ENCODE measurements around the gene RPS6KA5. TPM values are rescaled to one million over a fixed set of nuclear protein-coding genes. Genes with fewer than 3 reads are reported as not detected.

The RPS6KA5 gene
- total RNA-seq, 1 experiment from 2014 or later: 24.2 TPM

- Histone ChIP-seq H3K9me2 (ENCODE audit: insufficient read depth) (no peaks in the 10 kb centered on the region), H3K4me3 (replicated peaks in 1 of 2; ENCODE audit: low read depth in 1 of 2, low read length in 2 of 2) (no peak overlapping the region), H2AFZ (ENCODE audit: low read depth, low read length, poor library complexity, severe bottlenecking) (no peak overlapping the region), H3K4me2 (ENCODE audit: low read length) (no peak overlapping the region), H3K27me3 (ENCODE audit: insufficient read depth, low read length) (no peaks in the 10 kb centered on the region), H3K4me1 (ENCODE audit: control insufficient read depth in 1 of 2, insufficient read depth in 2 of 2, low read length in 2 of 2) (no peaks in the 10 kb centered on the region), H3K27ac (ENCODE audit: low read depth, low read length) (no peak overlapping the region), H3K79me2 (ENCODE audit: insufficient read depth, low read length) (no peaks in the 10 kb centered on the region), H4K20me1 (ENCODE audit: insufficient read depth) (no peaks in the 10 kb centered on the region), H3K36me3 (ENCODE audit: control insufficient read depth in 1 of 2, insufficient read depth in 2 of 2, low read length in 2 of 2) (no peaks in the 10 kb centered on the region), H3K9ac (ENCODE audit: low read length) (no peak overlapping the region), H3K9me3 (ENCODE audit: control insufficient read depth in 1 of 2, insufficient read depth in 1 of 2, low read depth in 1 of 2, low read length in 2 of 2) (no peaks in the 10 kb centered on the region)
- intact Hi-C loops (cut with micrococcal nuclease): no loop called here
- ChIA-PET RAD21 (ENCODE audit: low non-redundant PET in 1 of 2, low total read pairs in 2 of 2, uncharacterized antibody in 2 of 2, unreplicated experiment in 2 of 2) (no interaction called here), POLR2A (no interaction called here), CTCF (interaction anchor here (0.5 to 7.0 kb wide), 2 partner anchors 14 to 493 kb away, joined by 3 to 33 read pairs; no protein-coding TSS in a partner anchor)
- ATAC-seq (no peak), DNase-seq (ENCODE audit: low read depth, low spot score) (no peak)
- no peak for TF ChIP-seq EGR1 (IDR thresholded peaks at IDR 0.05; ENCODE audit: low read depth)
- TF ChIP-seq POLR2AphosphoS5 (IDR thresholded peaks at IDR 0.05; ENCODE audit: low read depth, low read length): no peak
- BruUV-seq (replicated peaks): no TSS peak
Measured at GRCh38 chr14:90890322-90891020, 170.0 kb downstream of the RPS6KA5 start.

GRCh38 chr14:90886297-90886815, 174.1 kb downstream of the RPS6KA5 start:
- Histone ChIP-seq H3K79me2 (ENCODE audit: insufficient read depth, low read length) (no peaks in the 10 kb centered on the region), H3K4me3 (replicated peaks in 1 of 2; ENCODE audit: low read depth in 1 of 2, low read length in 2 of 2) (no peak overlapping the region), H3K9me3 (ENCODE audit: control insufficient read depth in 1 of 2, insufficient read depth in 1 of 2, low read depth in 1 of 2, low read length in 2 of 2) (no peaks in the 10 kb centered on the region), H3K9me2 (ENCODE audit: insufficient read depth) (no peaks in the 10 kb centered on the region), H3K27me3 (ENCODE audit: insufficient read depth, low read length) (no peaks in the 10 kb centered on the region), H4K20me1 (ENCODE audit: insufficient read depth) (no peaks in the 10 kb centered on the region), H3K4me1 (ENCODE audit: control insufficient read depth in 1 of 2, insufficient read depth in 2 of 2, low read length in 2 of 2) (no peaks in the 10 kb centered on the region), H3K4me2 (ENCODE audit: low read length) (no peak overlapping the region), H3K36me3 (ENCODE audit: control insufficient read depth in 1 of 2, insufficient read depth in 2 of 2, low read length in 2 of 2) (no peaks in the 10 kb centered on the region), H3K9ac (ENCODE audit: low read length) (no peak overlapping the region), H3K27ac (ENCODE audit: low read depth, low read length) (no peak overlapping the region), H2AFZ (ENCODE audit: low read depth, low read length, poor library complexity, severe bottlenecking) (no peak overlapping the region)
- BruUV-seq (replicated peaks): no TSS peak
- no peak for ATAC-seq
- RAD21 ChIA-PET (ENCODE audit: low non-redundant PET in 1 of 2, low total read pairs in 2 of 2, uncharacterized antibody in 2 of 2, unreplicated experiment in 2 of 2): no interaction called here
- CTCF ChIA-PET: interaction anchor here (1.5 kb wide), 1 partner anchor 287 kb away, joined by 4 read pairs; no protein-coding TSS in a partner anchor
- no peak for DNase-seq (ENCODE audit: low read depth, low spot score)
- TF ChIP-seq CTCF (IDR thresholded peaks at IDR 0.05 in 2 of 3, conservative IDR thresholded peaks at IDR 0.05 in 1 of 3; ENCODE audit: borderline replicate concordance in 1 of 3, insufficient read depth in 1 of 3, low read depth in 2 of 3, low read length in 2 of 3) (no peak), RAD21 (IDR thresholded peaks at IDR 0.05; ENCODE audit: low read depth) (no peak), SP1 (IDR thresholded peaks at IDR 0.05; ENCODE audit: low read depth) (no peak)
- POLR2A ChIA-PET: no interaction called here
- intact Hi-C loops (cut with micrococcal nuclease): no loop called here

Measured in HCT116 (cell line).